ENCODE results near the gene DPCD.

The DPCD gene

GRCh38 chr10:101569323-101569621, 18.8 kb upstream of the DPCD start:
- Histone ChIP-seq H3K4me1 (ENCODE audit: control insufficient read depth, insufficient read depth, low read length) (peaks cover 11% of the 10 kb centered on the region), H3K27me3 (ENCODE audit: control insufficient read depth, insufficient read depth, low read length) (peaks cover 79% of the 10 kb centered on the region), H3K36me3 (ENCODE audit: control insufficient read depth, insufficient read depth, low read length) (no peaks in the 10 kb centered on the region), H3K4me3 (ENCODE audit: low read depth, low read length) (peak overlapping the region; percentile 79), H3K9ac (ENCODE audit: low read length) (no peak overlapping the region), H3K9me3 (ENCODE audit: control insufficient read depth, insufficient read depth, low read depth, low read length) (no peaks in the 10 kb centered on the region), H3K27ac (ENCODE audit: low read depth, low read length) (no peak overlapping the region)

- H3K9me3 ChIP-seq (ENCODE audit: control insufficient read depth, insufficient read depth, low read depth, low read length) = no peaks in the 10 kb centered on the region
- H3K27ac ChIP-seq (ENCODE audit: low read depth, low read length) = no peak overlapping the region
- peak overlapping the region; percentile 79 for H3K4me3 ChIP-seq (ENCODE audit: low read depth, low read length)
- no peaks in the 10 kb centered on the region for H3K36me3 ChIP-seq (ENCODE audit: control insufficient read depth, insufficient read depth, low read length)
- peak overlapping the region; percentile 27 for H3K9ac ChIP-seq (ENCODE audit: low read length)
- peaks cover 79% of the 10 kb centered on the region for H3K27me3 ChIP-seq (ENCODE audit: control insufficient read depth, insufficient read depth, low read length)
- peaks cover 11% of the 10 kb centered on the region for H3K4me1 ChIP-seq (ENCODE audit: control insufficient read depth, insufficient read depth, low read length)
Measured at GRCh38 chr10:101569622-101570427, 18.3 kb upstream of the DPCD start.

- Histone ChIP-seq H3K27ac (ENCODE audit: low read depth, low read length) (no peak overlapping the region), H3K9me3 (ENCODE audit: control insufficient read depth, insufficient read depth, low read depth, low read length) (no peaks in the 10 kb centered on the region), H3K4me3 (ENCODE audit: low read depth, low read length) (peak overlapping the region; percentile 79), H3K27me3 (ENCODE audit: control insufficient read depth, insufficient read depth, low read length) (peaks cover 71% of the 10 kb centered on the region), H3K9ac (ENCODE audit: low read length) (peak overlapping the region; percentile 49), H3K4me1 (ENCODE audit: control insufficient read depth, insufficient read depth, low read length) (peaks cover 11% of the 10 kb centered on the region), H3K36me3 (ENCODE audit: control insufficient read depth, insufficient read depth, low read length) (no peaks in the 10 kb centered on the region)
Measured at GRCh38 chr10:101570428-101571270, 17.5 kb upstream of the DPCD start.

GRCh38 chr10:101571271-101571925, 16.7 kb upstream of the DPCD start:
- Histone ChIP-seq H3K9ac (ENCODE audit: low read length) (no peak overlapping the region), H3K27ac (ENCODE audit: low read depth, low read length) (no peak overlapping the region), H3K36me3 (ENCODE audit: control insufficient read depth, insufficient read depth, low read length) (no peaks in the 10 kb centered on the region), H3K9me3 (ENCODE audit: control insufficient read depth, insufficient read depth, low read depth, low read length) (no peaks in the 10 kb centered on the region), H3K27me3 (ENCODE audit: control insufficient read depth, insufficient read depth, low read length) (peaks cover 64% of the 10 kb centered on the region), H3K4me1 (ENCODE audit: control insufficient read depth, insufficient read depth, low read length) (peaks cover 7% of the 10 kb centered on the region), H3K4me3 (ENCODE audit: low read depth, low read length) (peak overlapping the region; percentile 79; the same call in 1 of the 2 replicates)

GRCh38 chr10:101572126-101572525, 16.0 kb upstream of the DPCD start:
- peaks cover 7% of the 10 kb centered on the region for H3K4me1 ChIP-seq (ENCODE audit: control insufficient read depth, insufficient read depth, low read length)
- H3K27me3 ChIP-seq (ENCODE audit: control insufficient read depth, insufficient read depth, low read length) = peaks cover 56% of the 10 kb centered on the region
- H3K9me3 ChIP-seq (ENCODE audit: control insufficient read depth, insufficient read depth, low read depth, low read length) = peaks cover 5% of the 10 kb centered on the region; the same call in 1 of the 2 replicates
- H3K36me3 ChIP-seq (ENCODE audit: control insufficient read depth, insufficient read depth, low read length) = peaks cover 5% of the 10 kb centered on the region; the same call in 1 of the 2 replicates
- no peak overlapping the region for H3K9ac ChIP-seq (ENCODE audit: low read length)
- no peak overlapping the region for H3K27ac ChIP-seq (ENCODE audit: low read depth, low read length)
- H3K4me3 ChIP-seq (ENCODE audit: low read depth, low read length) = no peak overlapping the region

GRCh38 chr10:101572785-101573184, 15.3 kb upstream of the DPCD start:
- no peak overlapping the region for H3K9ac ChIP-seq (ENCODE audit: low read length)
- H3K9me3 ChIP-seq (ENCODE audit: control insufficient read depth, insufficient read depth, low read depth, low read length) = peaks cover 5% of the 10 kb centered on the region; the same call in 1 of the 2 replicates
- H3K27me3 ChIP-seq (ENCODE audit: control insufficient read depth, insufficient read depth, low read length) = peaks cover 50% of the 10 kb centered on the region
- no peak overlapping the region for H3K27ac ChIP-seq (ENCODE audit: low read depth, low read length)
- peaks cover 8% of the 10 kb centered on the region; the same call in 1 of the 2 replicates for H3K36me3 ChIP-seq (ENCODE audit: control insufficient read depth, insufficient read depth, low read length)
- peaks cover 7% of the 10 kb centered on the region for H3K4me1 ChIP-seq (ENCODE audit: control insufficient read depth, insufficient read depth, low read length)
- no peak overlapping the region for H3K4me3 ChIP-seq (ENCODE audit: low read depth, low read length)

- Histone ChIP-seq H3K27ac (ENCODE audit: low read depth, low read length) (no peak overlapping the region), H3K9ac (ENCODE audit: low read length) (no peak overlapping the region), H3K27me3 (ENCODE audit: control insufficient read depth, insufficient read depth, low read length) (peaks cover 36% of the 10 kb centered on the region), H3K9me3 (ENCODE audit: control insufficient read depth, insufficient read depth, low read depth, low read length) (peaks cover 5% of the 10 kb centered on the region; the same call in 1 of the 2 replicates), H3K4me1 (ENCODE audit: control insufficient read depth, insufficient read depth, low read length) (peaks cover 7% of the 10 kb centered on the region), H3K36me3 (ENCODE audit: control insufficient read depth, insufficient read depth, low read length) (peaks cover 21% of the 10 kb centered on the region), H3K4me3 (ENCODE audit: low read depth, low read length) (no peak overlapping the region)
Measured at GRCh38 chr10:101573885-101574753, 14.0 kb upstream of the DPCD start.

GRCh38 chr10:101575091-101575490, 13.0 kb upstream of the DPCD start:
- no peak overlapping the region for H3K9ac ChIP-seq (ENCODE audit: low read length)
- H3K4me1 ChIP-seq (ENCODE audit: control insufficient read depth, insufficient read depth, low read length) = peaks cover 7% of the 10 kb centered on the region
- H3K27me3 ChIP-seq (ENCODE audit: control insufficient read depth, insufficient read depth, low read length) = peaks cover 27% of the 10 kb centered on the region
- peaks cover 31% of the 10 kb centered on the region for H3K36me3 ChIP-seq (ENCODE audit: control insufficient read depth, insufficient read depth, low read length)
- no peak overlapping the region for H3K27ac ChIP-seq (ENCODE audit: low read depth, low read length)
- no peak overlapping the region for H3K4me3 ChIP-seq (ENCODE audit: low read depth, low read length)
- peaks cover 5% of the 10 kb centered on the region; the same call in 1 of the 2 replicates for H3K9me3 ChIP-seq (ENCODE audit: control insufficient read depth, insufficient read depth, low read depth, low read length)

- peaks cover 22% of the 10 kb centered on the region for H3K27me3 ChIP-seq (ENCODE audit: control insufficient read depth, insufficient read depth, low read length)
- H3K9ac ChIP-seq (ENCODE audit: low read length) = no peak overlapping the region
- peaks cover 5% of the 10 kb centered on the region; the same call in 1 of the 2 replicates for H3K9me3 ChIP-seq (ENCODE audit: control insufficient read depth, insufficient read depth, low read depth, low read length)
Measured at GRCh38 chr10:101575580-101576210, 12.4 kb upstream of the DPCD start.

More at GRCh38 chr10:101575580-101576210, 12.4 kb upstream of the DPCD start:
- Histone ChIP-seq H3K27ac (ENCODE audit: low read depth, low read length) (no peak overlapping the region), H3K4me1 (ENCODE audit: control insufficient read depth, insufficient read depth, low read length) (peaks cover 9% of the 10 kb centered on the region), H3K4me3 (ENCODE audit: low read depth, low read length) (no peak overlapping the region), H3K36me3 (ENCODE audit: control insufficient read depth, insufficient read depth, low read length) (peaks cover 37% of the 10 kb centered on the region)
